GM10266 (cell line): Measurements from ENCODE around the gene TXLNA.

Experiments
- DNase-seq: peaks from one replicate; pipeline ENCODE4 v3.0.0; 2012; ENCODE audit errors: extremely low spot score
- CTCF ChIP-seq: IDR thresholded peaks from 2 replicates; pipeline ENCODE4 v1.5.1; 2012; ENCODE audit warnings: mild to moderate bottlenecking, low read depth; ENCODE audit not compliant: control insufficient read depth, insufficient read depth; ENCODE audit errors: missing control alignments

Gene TXLNA

DNA sequence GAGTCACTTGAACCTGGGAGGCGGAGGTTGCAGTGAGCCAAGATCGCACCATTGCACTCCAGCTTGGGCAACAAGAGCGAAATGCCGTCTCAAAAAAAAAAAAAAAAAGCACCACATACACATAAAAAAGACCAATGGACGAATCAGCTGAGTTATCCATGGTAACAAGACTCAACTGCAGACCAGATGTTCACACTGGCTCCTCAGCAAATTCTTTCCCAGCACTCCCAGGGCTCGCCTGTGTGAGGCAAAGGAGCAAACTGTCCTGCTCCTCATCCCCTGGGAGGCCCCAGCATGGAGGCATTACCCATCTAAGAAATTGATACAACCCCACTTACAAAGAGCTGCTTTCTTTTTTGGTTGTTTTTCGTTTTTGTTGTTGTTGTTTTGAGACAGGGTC lies 39.5 kb downstream of the TXLNA start:
- DNase-seq, result no peak
- no peak for TF ChIP-seq CTCF

- no peak for TF ChIP-seq CTCF
- DNase-seq, result no peak
Measured at GRCh38 chr1:32220746-32221580, 41.5 kb downstream of the TXLNA start.

DNA sequence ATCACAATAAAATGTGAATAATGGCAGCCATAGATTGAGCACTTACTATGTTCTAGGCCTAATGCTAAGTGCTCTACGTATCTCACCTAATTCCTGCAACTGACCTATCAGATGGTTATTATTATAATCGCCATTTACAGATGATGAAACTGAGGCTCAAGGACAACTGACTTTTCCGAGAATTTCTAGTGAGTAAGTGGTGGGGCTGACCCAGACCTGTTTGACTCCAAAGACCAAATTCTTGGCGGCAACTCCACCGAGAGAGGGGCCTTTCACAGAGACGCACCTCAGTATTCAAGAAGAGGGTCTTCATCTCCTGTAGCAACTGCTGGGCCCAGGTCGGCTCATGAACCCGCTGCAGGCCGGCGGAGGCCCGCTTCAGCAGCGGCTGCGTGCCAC lies 42.1 kb downstream of the TXLNA start:
- TF ChIP-seq CTCF, result no peak
- DNase-seq, result no peak

DNA sequence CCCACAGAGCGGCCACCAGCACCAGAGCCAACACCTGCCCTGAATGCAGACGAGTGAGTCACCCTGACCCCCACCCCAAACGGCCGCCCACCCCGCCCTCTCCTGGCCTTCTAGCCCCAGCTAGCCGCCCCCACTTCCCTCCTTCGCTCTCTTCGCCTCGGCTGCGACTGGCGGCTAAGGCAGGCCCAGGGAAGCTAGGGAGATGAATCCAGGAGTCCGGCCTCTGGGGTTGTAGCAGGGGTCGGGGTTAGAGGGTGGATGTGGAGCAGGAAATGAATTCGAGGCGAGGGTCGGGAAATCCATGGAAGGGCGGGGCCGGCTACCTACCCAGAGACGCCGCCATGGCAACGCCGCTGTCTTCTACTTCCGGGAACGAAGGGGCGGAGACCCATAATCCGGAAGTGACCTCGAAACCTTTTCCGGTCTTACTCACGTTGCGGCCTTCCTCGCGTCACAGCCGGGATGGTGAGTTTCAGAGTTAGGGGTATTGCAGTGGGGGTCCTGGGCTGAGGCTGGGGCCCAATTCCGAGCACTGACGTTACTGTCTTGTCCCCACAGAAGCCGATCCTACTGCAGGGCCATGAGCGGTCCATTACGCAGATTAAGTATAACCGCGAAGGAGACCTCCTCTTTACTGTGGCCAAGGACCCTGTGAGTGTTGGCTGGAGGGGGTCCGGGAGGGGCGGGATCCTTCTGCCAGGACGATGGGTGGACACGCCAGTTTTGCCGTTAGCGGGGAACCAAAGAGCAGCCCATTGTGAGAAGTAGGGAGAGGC lies 42.7 kb downstream of the TXLNA start, which contains the start of the genes EIF3I and TMEM234:
Gene EIF3I (plus strand): TSS at position 428 of the 776 bp plus-strand sequence. CDS start 35 bp downstream, at position 463.
Gene TMEM234 (minus strand): TSS at position 374 of the 776 bp plus-strand sequence. CDS start 31 bp downstream, at position 343.
- peak; percentile 92 for DNase-seq
- no peak for TF ChIP-seq CTCF

GRCh38 chr1:32223683-32224082 lies 44.2 kb downstream of the TXLNA start:
- TF ChIP-seq CTCF, result no peak
- no peak for DNase-seq

GRCh38 chr1:32224285-32224684 lies 44.8 kb downstream of the TXLNA start:
- no peak for DNase-seq
- no peak for TF ChIP-seq CTCF

DNA sequence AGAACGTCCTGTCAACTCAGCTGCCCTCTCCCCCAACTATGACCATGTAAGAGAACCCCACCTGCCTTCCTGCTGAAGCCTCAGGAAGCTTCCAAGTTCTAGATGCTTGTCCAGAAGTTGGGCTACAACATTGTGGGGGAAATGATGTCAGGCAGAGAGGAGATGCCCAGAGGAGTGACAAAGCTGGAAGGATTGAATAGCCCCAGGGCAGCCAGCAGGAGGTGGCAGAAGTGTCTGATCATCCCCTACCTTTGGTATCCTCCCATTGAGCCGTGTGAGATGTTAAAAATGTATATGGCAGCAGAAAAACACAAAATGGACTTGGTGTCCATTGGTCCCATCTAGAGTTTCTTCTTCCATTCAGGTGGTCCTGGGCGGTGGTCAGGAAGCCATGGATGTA lies 49.3 kb downstream of the TXLNA start:
- DNase-seq, result no peak
- no peak for TF ChIP-seq CTCF
